Measurements from ENCODE around the gene MAD1L1.
"Not testable (repeated sequence)": the region's sequence is repeated elsewhere in the genome, so short reads cannot be mapped to it uniquely, and the experiment has no call there.

The MAD1L1 gene

DNA sequence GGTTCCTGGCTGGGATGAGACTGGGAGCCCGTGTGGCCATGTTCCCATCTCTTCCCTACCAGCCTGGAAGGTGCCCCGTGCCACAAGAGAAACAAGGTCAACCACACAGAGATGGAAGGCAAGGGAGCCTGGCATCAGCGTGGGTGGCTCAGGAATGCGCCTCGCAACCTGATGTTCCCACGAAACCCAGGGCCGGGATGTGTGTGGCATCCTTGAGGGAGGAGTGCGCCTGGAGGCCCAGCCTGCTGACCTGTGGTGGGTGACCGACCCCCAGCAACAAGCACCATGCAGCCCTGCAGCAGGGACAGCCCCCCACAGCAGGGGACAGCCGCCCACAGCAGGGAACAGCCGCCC, 295.5 kb downstream of the MAD1L1 start:
- in situ Hi-C loops (cut with MboI; ENCODE audit: low sequenced_read_pairs): no loop called here

DNA sequence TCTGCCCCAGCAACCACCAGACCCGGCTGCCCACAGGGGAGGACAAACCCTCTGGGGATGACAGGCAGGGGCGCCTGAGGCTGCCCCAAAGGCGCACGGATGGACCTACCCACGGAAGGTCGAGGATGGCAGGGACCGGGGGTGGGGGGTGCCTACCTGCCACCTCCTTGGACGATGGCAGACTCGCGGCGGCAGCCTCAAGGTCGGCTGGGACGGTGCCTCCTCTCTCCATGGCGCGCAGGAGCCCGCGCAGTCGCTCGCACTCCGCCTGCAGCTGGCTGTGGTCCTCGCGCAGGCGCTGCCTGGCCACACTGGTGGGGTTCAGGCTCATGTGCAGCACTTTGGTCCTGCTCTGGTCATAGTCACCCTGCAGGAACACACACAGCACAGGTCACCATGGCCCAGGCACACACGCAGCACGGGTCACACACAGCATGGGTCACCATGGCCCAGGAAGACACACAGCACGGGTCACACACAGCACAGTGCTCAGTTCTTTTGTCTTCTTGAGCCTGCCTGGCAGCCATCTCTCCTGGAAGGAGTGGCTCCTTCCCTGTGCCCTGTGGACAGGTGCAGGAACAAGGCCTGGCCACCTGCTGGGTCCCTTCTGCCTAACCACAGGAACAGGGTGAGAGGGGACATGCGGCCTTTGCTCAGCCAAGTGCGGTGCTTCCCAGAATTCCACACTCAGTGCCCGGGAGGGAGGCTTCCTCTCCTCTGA, 296.1 kb downstream of the MAD1L1 start:
- in situ Hi-C loops (cut with MboI; ENCODE audit: low sequenced_read_pairs): no loop called here

GRCh38 chr7:1936006-1936310, 296.8 kb downstream of the MAD1L1 start:
- in situ Hi-C loops (cut with MboI; ENCODE audit: low sequenced_read_pairs): no loop called here

GRCh38 chr7:1935176-1936005, 297.4 kb downstream of the MAD1L1 start:
- in situ Hi-C loops (cut with MboI; ENCODE audit: low sequenced_read_pairs): no loop called here

- in situ Hi-C loops (cut with MboI; ENCODE audit: low sequenced_read_pairs): no loop called here
Measured at GRCh38 chr7:1934756-1935155, 298.0 kb downstream of the MAD1L1 start.

DNA sequence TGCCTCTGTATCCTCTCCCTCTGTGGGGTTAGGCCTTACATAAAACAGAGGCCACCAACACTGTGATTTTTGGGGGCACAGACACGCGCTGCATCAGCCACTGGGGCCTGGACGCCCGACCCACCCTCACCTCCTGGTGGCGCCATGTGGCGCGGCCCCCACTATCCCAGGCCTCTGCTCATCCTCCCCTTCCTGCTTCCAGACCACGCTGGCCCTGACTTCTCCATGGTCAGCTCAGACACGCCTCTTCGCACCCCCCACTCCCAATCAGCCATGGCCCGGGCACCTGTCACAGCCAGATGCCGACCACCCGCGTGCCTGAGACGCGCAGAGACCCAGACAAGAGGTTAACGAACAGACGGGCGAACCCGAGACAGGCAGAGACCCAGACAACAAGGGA, 298.7 kb downstream of the MAD1L1 start:
- in situ Hi-C loops (cut with MboI; ENCODE audit: low sequenced_read_pairs): no loop called here

GRCh38 chr7:1933066-1933750, 299.5 kb downstream of the MAD1L1 start:
- in situ Hi-C loops (cut with MboI; ENCODE audit: low sequenced_read_pairs): no loop called here

GRCh38 chr7:1931951-1932270, 300.8 kb downstream of the MAD1L1 start:
- in situ Hi-C loops (cut with MboI; ENCODE audit: low sequenced_read_pairs): no loop called here

DNA sequence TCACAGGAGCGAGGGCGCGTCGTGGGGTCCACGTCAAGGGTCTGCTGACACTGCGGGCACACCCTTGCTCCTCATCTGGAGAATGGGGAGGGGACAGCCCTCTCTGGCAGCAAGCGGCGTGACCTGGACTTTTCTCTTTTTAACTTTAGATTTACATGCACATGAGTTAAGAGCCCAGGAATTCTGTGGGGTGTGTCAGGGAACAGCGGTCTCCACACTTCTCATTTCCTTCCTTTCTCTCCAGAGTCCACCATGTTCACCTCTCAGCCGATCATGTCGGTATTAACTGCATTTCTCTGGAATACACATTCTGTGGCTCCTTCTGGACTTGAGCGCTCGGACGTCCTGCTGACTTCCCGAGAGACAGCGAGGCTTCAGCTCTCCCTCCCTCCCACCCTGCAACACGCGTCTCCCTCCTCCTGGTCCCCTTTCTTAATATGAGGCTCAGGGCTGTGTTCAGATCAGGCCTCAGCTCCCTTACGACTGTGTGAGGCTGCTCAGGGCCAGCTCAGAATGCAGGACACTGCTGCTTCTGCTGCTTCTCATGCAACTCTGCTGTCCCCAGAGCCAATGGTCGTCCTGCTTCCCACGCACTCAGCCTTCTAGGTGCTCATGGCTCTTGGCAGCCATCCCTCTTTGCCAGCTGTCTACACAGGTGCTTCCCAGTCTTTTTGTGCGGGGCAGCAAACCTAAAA, 301.3 kb downstream of the MAD1L1 start:
- in situ Hi-C loops (cut with MboI; ENCODE audit: low sequenced_read_pairs): no loop called here

DNA sequence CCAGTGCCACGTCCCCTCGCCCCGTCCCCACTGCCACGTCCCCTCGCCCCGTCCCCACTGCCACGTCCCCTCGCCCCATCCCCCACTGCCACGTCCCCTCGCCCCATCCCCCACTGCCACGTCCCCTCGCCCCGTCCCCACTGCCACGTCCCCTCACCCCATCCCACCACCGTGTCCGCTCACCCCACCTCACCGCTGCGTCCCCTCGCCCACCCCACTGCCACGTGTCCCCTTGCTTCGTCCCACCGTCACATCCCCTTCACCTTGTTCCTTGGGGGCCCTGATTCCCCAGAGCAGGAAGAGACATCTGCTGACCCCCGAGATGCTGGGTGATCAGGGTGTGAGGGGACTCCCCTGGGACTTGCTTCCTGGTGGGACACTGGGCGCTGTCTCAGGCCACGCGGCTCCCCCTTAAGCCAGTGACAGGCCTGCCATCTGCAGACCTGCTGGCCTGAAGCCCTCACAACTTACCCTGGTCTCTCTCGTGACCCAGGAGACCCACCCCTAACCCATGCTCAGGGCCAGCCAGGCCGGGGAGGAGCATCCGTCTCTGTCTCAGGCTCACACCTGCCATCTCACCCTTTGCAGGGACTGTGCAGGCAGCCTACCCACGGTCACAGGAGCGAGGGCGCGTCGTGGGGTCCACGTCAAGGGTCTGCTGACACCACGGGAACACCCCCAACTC, 302.2 kb downstream of the MAD1L1 start:
- in situ Hi-C loops (cut with MboI; ENCODE audit: low sequenced_read_pairs): no loop called here

- in situ Hi-C loops (cut with MboI; ENCODE audit: low sequenced_read_pairs): not testable (repeated sequence)
Measured at GRCh38 chr7:1929349-1929925, 303.3 kb downstream of the MAD1L1 start.

GRCh38 chr7:1928645-1929348, 303.9 kb downstream of the MAD1L1 start:
- in situ Hi-C loops (cut with MboI; ENCODE audit: low sequenced_read_pairs): no loop called here

DNA sequence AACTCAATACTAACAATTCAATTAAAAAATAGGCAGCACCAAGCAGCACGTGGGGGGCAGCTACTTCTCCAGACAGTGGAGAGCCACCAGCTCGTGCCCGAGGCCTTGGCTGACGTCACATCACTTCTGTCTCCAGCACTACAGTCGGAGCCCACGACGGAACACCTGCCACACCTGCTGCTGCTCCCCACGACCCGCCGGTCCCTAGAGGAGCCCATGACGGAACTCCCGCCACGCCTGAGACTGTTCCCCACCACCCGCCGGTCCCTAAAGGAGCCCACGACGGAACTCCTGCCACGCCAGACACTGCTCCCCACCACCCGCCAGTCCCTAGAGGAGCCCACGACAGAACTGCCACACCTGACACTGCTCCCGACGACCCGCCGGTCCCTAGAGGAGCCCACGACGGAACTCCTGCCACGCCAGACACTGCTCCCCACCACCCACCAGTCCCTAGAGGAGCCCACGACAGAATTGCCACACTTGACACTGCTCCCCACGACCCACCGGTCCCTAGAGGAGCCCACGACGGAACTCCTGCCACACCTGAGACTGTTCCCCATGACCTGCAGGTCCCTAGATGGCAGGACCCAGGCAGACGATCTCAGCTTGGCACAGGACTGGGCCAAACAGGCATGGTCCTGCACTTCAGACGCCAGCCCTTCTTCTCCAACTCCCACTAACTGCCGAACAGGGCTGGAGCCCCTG, 304.7 kb downstream of the MAD1L1 start:
- in situ Hi-C loops (cut with MboI; ENCODE audit: low sequenced_read_pairs): no loop called here

GRCh38 chr7:1926908-1927306, 305.8 kb downstream of the MAD1L1 start:
- in situ Hi-C loops (cut with MboI; ENCODE audit: low sequenced_read_pairs): no loop called here

- in situ Hi-C loops (cut with MboI; ENCODE audit: low sequenced_read_pairs): no loop called here
Measured at GRCh38 chr7:1925973-1926907, 306.5 kb downstream of the MAD1L1 start.

- in situ Hi-C loops (cut with MboI; ENCODE audit: low sequenced_read_pairs): no loop called here
Measured at GRCh38 chr7:1925349-1925748, 307.4 kb downstream of the MAD1L1 start.

DNA sequence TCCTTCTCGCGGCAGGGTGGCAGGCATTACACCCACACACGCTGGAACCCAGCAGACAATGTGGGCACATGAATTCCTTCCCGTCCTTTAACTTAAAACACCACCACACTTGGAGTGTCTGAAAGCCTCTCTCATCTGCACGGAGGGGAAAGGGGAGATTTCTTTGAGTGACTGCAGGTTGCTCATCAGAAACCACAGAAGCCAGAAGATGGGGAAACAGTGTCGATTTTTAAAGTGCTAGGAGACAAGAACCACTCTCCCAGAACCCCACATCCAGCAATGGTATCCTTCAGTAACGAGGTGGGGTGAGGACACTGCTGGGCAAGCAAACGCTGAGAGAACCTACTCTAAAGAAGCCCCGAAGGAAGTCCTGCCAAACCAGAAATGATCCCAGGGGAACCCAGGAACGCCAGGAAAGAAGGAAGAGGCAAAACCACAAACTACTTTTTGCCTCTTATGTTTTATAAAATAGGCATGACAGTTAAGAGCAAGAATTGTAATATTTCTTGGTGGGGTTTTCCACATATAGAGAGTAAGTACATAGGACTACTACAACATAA, 308.4 kb downstream of the MAD1L1 start:
- in situ Hi-C loops (cut with MboI; ENCODE audit: low sequenced_read_pairs): no loop called here

Data from HL-60/S4 (cell line).